Subcutaneous adipose tissue (tissue), 4 donors: ENCODE measurements around the gene RSRC1. TPM values are rescaled to one million over a fixed set of nuclear protein-coding genes. Genes with fewer than 3 reads are reported as not detected.

Experiments used
- CTCF ChIP-seq: fragments of 450-650 bp; IDR thresholded peaks from one replicate; pipeline ENCODE4 v1.5.1; 2016; ENCODE audit warnings: low read depth, mild to moderate bottlenecking, control low read depth, antibody characterized with exemption, moderate library complexity
- total RNA-seq, 4 donors: library from RNA; depleted of rRNA; stranded (reverse); fragments of >200 nt; gene quantifications; one replicate each; pipeline ENCODE4 v1.1.0, GENCODE V29; 2016

Gene RSRC1
- total RNA-seq, 4 donors from 2014 or later = 64.3 to 75.0 (median 68.4) TPM

- TF ChIP-seq CTCF = no peak
Observed at GRCh38 chr3:158359339-158359738, 249.4 kb downstream of the RSRC1 start.

- no peak for TF ChIP-seq CTCF
Observed at GRCh38 chr3:158360756-158361448, 251.0 kb downstream of the RSRC1 start.

- no peak for TF ChIP-seq CTCF
Observed at GRCh38 chr3:158368271-158368670, 258.4 kb downstream of the RSRC1 start.

- TF ChIP-seq CTCF = no peak
Observed at GRCh38 chr3:158369279-158369678, 259.4 kb downstream of the RSRC1 start.

GRCh38 chr3:158379517-158379916 lies 269.6 kb downstream of the RSRC1 start:
- no peak for TF ChIP-seq CTCF

GRCh38 chr3:158381262-158381868 lies 271.5 kb downstream of the RSRC1 start:
- no peak for TF ChIP-seq CTCF

- TF ChIP-seq CTCF = no peak
Observed at GRCh38 chr3:158382479-158382878, 272.6 kb downstream of the RSRC1 start.
